ENCODE measurements around the gene PLA2G15.

PLA2G15 gene

GRCh38 chr16:68282064-68282452 lies 36.9 kb downstream of the PLA2G15 start:
- no peak overlapping the region for H3K27ac ChIP-seq
- TF ChIP-seq ZFX (IDR thresholded peaks at IDR 0.05; ENCODE audit: borderline replicate concordance) = no peak
- TF ChIP-seq CTCF (IDR thresholded peaks at IDR 0.05) = no peak

- TF ChIP-seq CTCF (IDR thresholded peaks at IDR 0.05) (no peak), ZFX (IDR thresholded peaks at IDR 0.05; ENCODE audit: borderline replicate concordance) (no peak)
- H3K27ac ChIP-seq = no peak overlapping the region
Observed at GRCh38 chr16:68283346-68283745, 38.2 kb downstream of the PLA2G15 start.

GRCh38 chr16:68283801-68284598 lies 38.8 kb downstream of the PLA2G15 start:
- no peak for TF ChIP-seq ZFX (IDR thresholded peaks at IDR 0.05; ENCODE audit: borderline replicate concordance)
- no peak for TF ChIP-seq CTCF (IDR thresholded peaks at IDR 0.05)
- no peak overlapping the region for H3K27ac ChIP-seq

- TF ChIP-seq ZFX (IDR thresholded peaks at IDR 0.05; ENCODE audit: borderline replicate concordance) (no peak), CTCF (IDR thresholded peaks at IDR 0.05) (no peak)
- no peak overlapping the region for H3K27ac ChIP-seq
Observed at GRCh38 chr16:68284847-68285246, 39.7 kb downstream of the PLA2G15 start.

GRCh38 chr16:68285683-68286082 lies 40.5 kb downstream of the PLA2G15 start:
- no peak overlapping the region for H3K27ac ChIP-seq
- no peak for TF ChIP-seq ZFX (IDR thresholded peaks at IDR 0.05; ENCODE audit: borderline replicate concordance)
- TF ChIP-seq CTCF (IDR thresholded peaks at IDR 0.05) = no peak

- no peak overlapping the region for H3K27ac ChIP-seq
- TF ChIP-seq ZFX (IDR thresholded peaks at IDR 0.05; ENCODE audit: borderline replicate concordance) = no peak
- no peak for TF ChIP-seq CTCF (IDR thresholded peaks at IDR 0.05)
Observed at GRCh38 chr16:68286153-68287074, 41.2 kb downstream of the PLA2G15 start.
